Esophagus muscularis mucosa (tissue), 4 donors: ENCODE results near the gene RBP2. TPM values are rescaled to one million over a fixed set of nuclear protein-coding genes. Genes with fewer than 3 reads are reported as not detected.

Experiments
- DNase-seq: peaks from one replicate; pipeline ENCODE4 v3.0.0-alpha.2; 2017; ENCODE audit errors: extremely low spot score
- H3K27ac ChIP-seq, 4 donors: fragments of 200-600 bp; sonication (generic); replicated peaks in 1 of 4; 1 replicate in 3 of 4; 2 replicates in 1 of 4; pipeline ENCODE4 v1.5.1; 2016 to 2019; ENCODE audit warnings: mild to moderate bottlenecking in 1 of 4
- H3K27me3 ChIP-seq, 4 donors: fragments of 200-600 bp; sonication (generic); one replicate each; pipeline versions ENCODE4 v1.5.1 to v1.6.0; 2016 to 2019
- H3K36me3 ChIP-seq, 4 donors: fragments of 200-600 bp; sonication (generic); one replicate each; pipeline ENCODE4 v1.5.1; 2016 to 2019
- H3K4me1 ChIP-seq, 4 donors: fragments of 200-600 bp; sonication (generic); one replicate each; pipeline ENCODE4 v1.5.1; 2016 to 2019
- H3K4me3 ChIP-seq, 4 donors: fragments of 200-600 bp; sonication (generic); 1 replicate in 2 of 4; 2 replicates in 2 of 4; pipeline ENCODE4 v1.5.1; 2016 to 2019; ENCODE audit warnings: mild to moderate bottlenecking in 4 of 4, moderate library complexity in 1 of 4
- H3K9me3 ChIP-seq, 4 donors: fragments of 200-600 bp; sonication (generic); 1 replicate in 3 of 4; 2 replicates in 1 of 4; pipeline ENCODE4 v1.5.1; 2016 to 2019
- EP300 ChIP-seq: sonication (generic); formaldehyde crosslinking; IDR thresholded peaks from one replicate; pipeline ENCODE4 v1.6.1; 2017; ENCODE audit warnings: antibody characterized with exemption
- POLR2A ChIP-seq: fragments of 450-650 bp; IDR thresholded peaks from one replicate; pipeline ENCODE4 v1.6.1; 2017; ENCODE audit warnings: antibody characterized with exemption, moderate library complexity, mild to moderate bottlenecking, low read depth
- POLR2AphosphoS5 ChIP-seq, 2 donors: sonication (generic); formaldehyde crosslinking; IDR thresholded peaks; one replicate each; pipeline ENCODE4 v1.6.1; 2017; ENCODE audit warnings: antibody characterized with exemption in 2 of 2
- WGBS: methylation state at CpG from one replicate; pipeline ENCODE4 v1.1.5; 2018; 5-methylcytosine and 5-hydroxymethylcytosine counted together
- intact Hi-C: fragments of 100-400 bp; cut with DNase I; formaldehyde crosslinking; loops from one replicate; pipeline ENCODE4 v1.15.1; 2023
- total RNA-seq, 4 donors: library from RNA; depleted of rRNA; stranded (reverse); fragments of >200 nt; gene quantifications; one replicate each; pipeline versions ENCODE4 v1.1.0 to v1.2.1, GENCODE V29; 2016
- TF ChIP-seq, protein P1 (sequence below), 3 experiments: fragments of 200-600 bp in 2 of 3; fragments of 450-650 bp in 1 of 3; sonication (generic) in 2 of 3; IDR thresholded peaks; one replicate each; pipeline ENCODE4 v1.5.1; 2017 to 2019; ENCODE audit warnings: antibody characterized with exemption in 3 of 3, mild to moderate bottlenecking in 2 of 3, moderate library complexity in 1 of 3

Gene RBP2
- total RNA-seq, 4 donors from 2014 or later, result not detected

DNA sequence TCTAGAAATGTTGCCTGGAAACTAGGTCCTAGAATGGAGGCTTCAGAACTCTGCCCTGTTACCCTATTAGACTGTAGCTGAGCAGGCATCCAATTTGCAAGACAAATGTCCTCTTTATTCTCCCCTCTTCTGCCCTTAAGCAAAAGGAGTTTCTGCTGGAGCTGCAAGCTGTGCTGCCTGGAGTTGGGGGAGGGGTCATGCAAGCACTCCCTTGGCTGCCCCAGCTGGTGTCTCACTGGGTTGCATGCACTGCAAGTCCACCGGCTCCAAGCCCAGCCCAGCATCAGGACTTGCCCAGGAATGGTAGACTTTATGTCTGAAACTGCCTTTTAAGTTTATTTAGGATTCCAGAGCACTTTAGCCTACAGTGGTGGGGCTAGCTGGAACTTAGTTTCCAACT is 15.7 kb upstream of the RBP2 start:
- no peaks in the 10 kb centered on the region for H3K4me1 ChIP-seq
- H3K36me3 ChIP-seq, result peaks cover 0 to 10% (median 0%) of the 10 kb centered on the region in 4 donors
- TF ChIP-seq, protein P1, sequence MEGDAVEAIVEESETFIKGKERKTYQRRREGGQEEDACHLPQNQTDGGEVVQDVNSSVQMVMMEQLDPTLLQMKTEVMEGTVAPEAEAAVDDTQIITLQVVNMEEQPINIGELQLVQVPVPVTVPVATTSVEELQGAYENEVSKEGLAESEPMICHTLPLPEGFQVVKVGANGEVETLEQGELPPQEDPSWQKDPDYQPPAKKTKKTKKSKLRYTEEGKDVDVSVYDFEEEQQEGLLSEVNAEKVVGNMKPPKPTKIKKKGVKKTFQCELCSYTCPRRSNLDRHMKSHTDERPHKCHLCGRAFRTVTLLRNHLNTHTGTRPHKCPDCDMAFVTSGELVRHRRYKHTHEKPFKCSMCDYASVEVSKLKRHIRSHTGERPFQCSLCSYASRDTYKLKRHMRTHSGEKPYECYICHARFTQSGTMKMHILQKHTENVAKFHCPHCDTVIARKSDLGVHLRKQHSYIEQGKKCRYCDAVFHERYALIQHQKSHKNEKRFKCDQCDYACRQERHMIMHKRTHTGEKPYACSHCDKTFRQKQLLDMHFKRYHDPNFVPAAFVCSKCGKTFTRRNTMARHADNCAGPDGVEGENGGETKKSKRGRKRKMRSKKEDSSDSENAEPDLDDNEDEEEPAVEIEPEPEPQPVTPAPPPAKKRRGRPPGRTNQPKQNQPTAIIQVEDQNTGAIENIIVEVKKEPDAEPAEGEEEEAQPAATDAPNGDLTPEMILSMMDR (IDR thresholded peaks at IDR 0.05), result no peak
- TF ChIP-seq POLR2A, result no peak
- no peak for TF ChIP-seq EP300
- TF ChIP-seq POLR2AphosphoS5 (IDR thresholded peaks at IDR 0.05), result no peak
- H3K27ac ChIP-seq, result no peak overlapping the region
- intact Hi-C loops, result no loop called here
- 71% methylated on average over 1 of the region's 1 CpG for WGBS
- no peaks in the 10 kb centered on the region for H3K27me3 ChIP-seq
- H3K9me3 ChIP-seq, result peaks cover 0 to 6% (median 0%) of the 10 kb centered on the region in 4 donors
- no peak for DNase-seq
- no peak overlapping the region for H3K4me3 ChIP-seq

DNA sequence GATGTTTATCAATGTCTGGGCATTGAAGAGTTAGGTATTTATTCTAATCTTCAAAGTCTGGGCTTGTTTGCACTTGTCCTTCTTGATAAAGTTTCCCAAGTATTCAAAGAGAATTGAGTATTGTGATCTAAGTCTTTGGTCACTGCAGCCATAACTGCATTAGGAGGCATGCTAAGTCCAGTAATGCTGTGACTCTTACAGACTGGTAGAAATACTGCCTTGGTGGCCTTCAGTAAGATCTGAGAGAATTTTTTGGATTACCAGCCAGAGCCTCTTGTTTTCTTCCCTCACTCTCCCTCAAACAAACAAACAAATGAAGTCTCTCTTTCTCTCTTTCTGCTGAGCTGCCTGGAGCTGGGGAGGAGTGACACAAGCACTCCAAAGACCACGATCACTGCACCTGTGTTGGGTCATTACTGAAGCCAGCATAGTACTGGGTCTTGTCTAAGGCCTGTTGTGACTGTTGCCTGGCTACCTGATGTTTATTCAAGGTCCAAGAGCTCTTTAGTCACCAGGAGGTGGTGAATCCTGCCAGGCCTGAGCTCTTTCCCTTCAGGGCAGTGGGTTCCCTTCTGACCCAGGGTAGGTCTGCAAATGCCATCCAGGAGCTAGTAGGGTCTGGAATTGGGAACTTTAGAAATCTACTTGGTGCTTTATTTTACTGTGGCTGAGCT is 14.8 kb upstream of the RBP2 start:
- DNase-seq, result no peak
- H3K27me3 ChIP-seq, result no peaks in the 10 kb centered on the region
- no peak overlapping the region for H3K27ac ChIP-seq
- peaks cover 0 to 6% (median 0%) of the 10 kb centered on the region in 4 donors for H3K9me3 ChIP-seq
- H3K4me1 ChIP-seq, result no peaks in the 10 kb centered on the region
- H3K4me3 ChIP-seq, result no peak overlapping the region
- TF ChIP-seq POLR2A, result no peak
- H3K36me3 ChIP-seq, result peaks cover 0 to 10% (median 0%) of the 10 kb centered on the region in 4 donors
- WGBS, result no CpG with 5 or more reads among the region's 1 CpG
- intact Hi-C loops, result no loop called here

DNA sequence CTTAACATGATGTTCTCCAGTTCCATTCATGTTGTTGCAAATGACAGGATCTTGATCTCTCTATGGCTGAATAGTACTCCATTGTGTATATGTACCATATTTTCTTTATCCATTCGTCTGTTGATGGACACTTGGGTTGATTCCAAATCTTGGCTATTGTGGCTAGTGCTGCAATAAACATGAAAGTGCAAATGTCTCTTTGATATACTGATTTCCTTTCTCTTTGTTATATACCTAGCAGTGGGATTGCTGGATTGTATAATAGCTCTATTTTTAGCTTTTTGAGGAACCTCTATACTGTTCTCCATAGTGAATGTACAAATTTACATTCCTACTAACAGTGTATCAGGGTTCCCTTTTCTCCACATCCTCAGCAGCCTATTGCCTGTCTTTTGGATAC is 5.9 kb upstream of the RBP2 start:
- no peak for DNase-seq
- Histone ChIP-seq H3K4me1 (no peaks in the 10 kb centered on the region), H3K9me3 (no peaks in the 10 kb centered on the region), H3K4me3 (no peak overlapping the region), H3K27ac (no peak overlapping the region), H3K27me3 (no peaks in the 10 kb centered on the region), H3K36me3 (no peaks in the 10 kb centered on the region)
- TF ChIP-seq, protein P1 (IDR thresholded peaks at IDR 0.05), result no peak
- TF ChIP-seq POLR2A (no peak), EP300 (no peak), POLR2AphosphoS5 (IDR thresholded peaks at IDR 0.05) (no peak)
- 55% methylated on average over 1 of the region's 1 CpG for WGBS
- intact Hi-C loops, result no loop called here

DNA sequence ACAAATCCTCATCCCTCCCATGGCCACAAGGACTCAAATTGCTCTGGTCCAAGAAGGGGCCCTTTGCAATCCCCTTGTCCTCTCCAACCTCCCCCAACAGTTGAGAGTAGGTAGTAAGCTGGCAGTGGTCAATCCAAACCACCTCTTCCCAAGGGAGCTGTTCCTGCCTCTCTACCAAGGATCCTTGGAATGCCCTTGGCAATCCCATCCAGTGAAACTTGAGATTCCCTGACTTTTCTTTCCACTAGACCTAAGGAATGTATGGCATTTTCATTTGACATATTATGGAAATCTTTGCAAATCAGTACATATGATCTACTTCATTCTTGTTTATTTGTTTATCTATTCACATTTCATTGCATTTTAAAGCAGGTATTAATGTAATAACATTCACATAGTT is 4.8 kb upstream of the RBP2 start:
- H3K27me3 ChIP-seq, result no peaks in the 10 kb centered on the region
- no peak overlapping the region for H3K27ac ChIP-seq
- H3K36me3 ChIP-seq, result no peaks in the 10 kb centered on the region
- intact Hi-C loops, result no loop called here
- H3K4me3 ChIP-seq, result no peak overlapping the region
- H3K9me3 ChIP-seq, result no peaks in the 10 kb centered on the region
- no peak for DNase-seq
- TF ChIP-seq, protein P1 (IDR thresholded peaks at IDR 0.05), result no peak
- H3K4me1 ChIP-seq, result no peaks in the 10 kb centered on the region

DNA sequence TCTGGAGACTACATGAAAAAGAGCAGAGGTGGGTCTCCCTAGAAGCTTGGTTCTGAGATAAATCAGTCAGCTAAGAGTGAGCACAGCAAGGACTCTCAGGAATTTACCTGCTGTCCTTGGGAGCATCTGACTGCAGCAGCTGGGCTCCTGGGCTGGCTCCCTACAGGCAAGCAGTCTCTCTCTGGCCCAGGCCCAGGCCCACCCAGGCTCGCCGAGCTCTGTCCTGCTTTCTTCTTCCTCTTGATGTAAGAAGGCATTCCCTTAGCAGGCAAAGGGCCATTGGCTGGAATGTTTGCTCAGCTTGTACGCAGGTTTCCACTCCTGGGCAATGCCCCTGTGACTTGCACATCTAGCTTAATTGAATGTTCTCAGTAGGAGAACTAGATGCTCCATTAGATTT is 4.3 kb upstream of the RBP2 start:
- intact Hi-C loops, result no loop called here
- no peaks in the 10 kb centered on the region for H3K9me3 ChIP-seq
- no peak overlapping the region for H3K27ac ChIP-seq
- H3K4me1 ChIP-seq, result no peaks in the 10 kb centered on the region
- TF ChIP-seq POLR2AphosphoS5 (IDR thresholded peaks at IDR 0.05) (no peak), POLR2A (no peak), EP300 (no peak)
- TF ChIP-seq, protein P1 (IDR thresholded peaks at IDR 0.05), result no peak
- no peak for DNase-seq
- 100% methylated on average over 3 of the region's 3 CpGs for WGBS
- no peaks in the 10 kb centered on the region for H3K36me3 ChIP-seq
- H3K4me3 ChIP-seq, result no peak overlapping the region
- no peaks in the 10 kb centered on the region for H3K27me3 ChIP-seq
